HUES48 (cell line): ENCODE results near the gene RNGTT.
"Not testable (repeated sequence)": the region's sequence is repeated elsewhere in the genome, so short reads cannot be mapped to it uniquely, and the experiment has no call there.

Experiments used
- H3K27ac ChIP-seq: one replicate; pipeline ENCODE4 v1.7.0; 2013; ENCODE audit warnings: low read depth, low read length, inconsistent platforms
- H3K27me3 ChIP-seq: 2 replicates; pipeline ENCODE4 v1.6.1; 2013; ENCODE audit warnings: mild to moderate bottlenecking, low read length; ENCODE audit not compliant: control insufficient read depth, insufficient read depth
- H3K36me3 ChIP-seq: 2 replicates; pipeline ENCODE4 v1.6.1; 2013; ENCODE audit warnings: low read length; ENCODE audit not compliant: control insufficient read depth, insufficient read depth
- H3K4me1 ChIP-seq: 2 replicates; pipeline ENCODE4 v1.6.1; 2013; ENCODE audit warnings: mild to moderate bottlenecking, low read length; ENCODE audit not compliant: control insufficient read depth, insufficient read depth
- H3K4me3 ChIP-seq: 2 replicates; pipeline ENCODE4 v1.5.1; 2013; ENCODE audit warnings: mild to moderate bottlenecking, low read depth, low read length
- H3K9ac ChIP-seq: 2 replicates; pipeline ENCODE4 v1.6.1; 2013; ENCODE audit warnings: mild to moderate bottlenecking, low read depth, low read length, moderate library complexity
- H3K9me3 ChIP-seq: 2 replicates; pipeline ENCODE4 v1.6.1; 2013; ENCODE audit warnings: low read length; ENCODE audit not compliant: control insufficient read depth, insufficient read depth

RNGTT gene

DNA sequence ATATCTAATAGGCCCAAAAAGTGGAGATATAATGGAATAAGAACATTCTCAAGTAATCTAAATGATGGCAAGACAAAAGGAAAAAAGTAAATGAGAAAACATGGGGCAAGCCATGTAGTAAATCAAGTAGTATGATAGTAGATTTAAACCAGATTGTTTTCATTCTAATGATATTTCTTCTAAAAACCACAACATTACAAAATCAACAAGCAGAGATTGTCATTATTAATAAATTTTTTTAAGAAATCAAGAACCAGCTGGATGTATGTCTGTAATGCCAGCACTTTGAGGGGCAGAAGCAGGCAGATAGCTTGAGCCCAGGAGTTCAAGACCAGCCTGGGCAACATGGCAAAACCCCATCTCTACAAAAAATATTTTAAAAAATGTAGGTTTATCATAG is 155.0 kb downstream of the RNGTT start:
- no peak overlapping the region for H3K9ac ChIP-seq
- H3K36me3 ChIP-seq = no peaks in the 10 kb centered on the region
- no peaks in the 10 kb centered on the region for H3K4me1 ChIP-seq
- no peak overlapping the region for H3K27ac ChIP-seq
- no peak overlapping the region for H3K4me3 ChIP-seq
- 0 out of 2 replicates have a peak, but pooled peaks cover 4% of the 10 kb centered on the region for H3K9me3 ChIP-seq
- no peaks in the 10 kb centered on the region for H3K27me3 ChIP-seq

DNA sequence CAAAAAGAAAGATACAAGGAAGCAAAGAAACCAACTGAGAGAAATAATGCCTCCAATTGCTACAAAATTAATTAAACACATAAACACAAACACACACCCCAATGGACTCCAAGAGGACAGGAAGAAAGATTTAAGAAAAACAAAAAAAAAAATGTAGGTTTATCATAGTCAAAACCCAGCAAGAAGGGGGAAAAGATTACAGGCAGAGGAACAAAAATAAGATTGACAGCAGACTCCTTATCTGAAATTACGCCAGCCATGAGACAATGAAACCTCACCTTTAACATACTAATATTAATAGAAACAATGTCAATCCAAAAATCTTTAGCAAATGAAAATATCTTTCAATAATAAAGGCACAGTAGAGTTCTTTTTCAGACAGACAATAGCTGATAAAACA is 155.8 kb downstream of the RNGTT start:
- Histone ChIP-seq H3K9ac (no peak overlapping the region), H3K4me3 (no peak overlapping the region), H3K9me3 (0 out of 2 replicates have a peak, but pooled peaks cover 4% of the 10 kb centered on the region), H3K27ac (no peak overlapping the region), H3K4me1 (no peaks in the 10 kb centered on the region), H3K36me3 (no peaks in the 10 kb centered on the region), H3K27me3 (no peaks in the 10 kb centered on the region)

DNA sequence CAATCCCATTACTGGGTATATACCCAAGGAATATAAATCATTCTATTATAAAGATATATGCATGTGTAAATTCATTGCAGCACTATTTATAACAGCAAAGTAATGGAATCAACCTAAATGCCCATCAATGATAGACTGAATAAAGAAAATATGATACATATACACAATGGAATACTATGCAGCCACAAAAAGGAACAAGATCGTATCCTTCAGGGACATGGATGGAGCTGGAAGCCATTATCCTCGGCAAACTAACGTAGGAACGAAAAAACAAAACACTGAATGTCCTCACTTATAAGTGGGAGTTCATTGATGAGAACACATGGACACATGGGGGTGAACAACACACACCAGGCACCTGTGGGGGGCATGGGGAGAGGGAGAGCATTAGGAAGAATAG is 156.7 kb downstream of the RNGTT start:
- Histone ChIP-seq H3K4me3 (no peak overlapping the region), H3K27me3 (no peaks in the 10 kb centered on the region), H3K27ac (no peak overlapping the region), H3K4me1 (no peaks in the 10 kb centered on the region), H3K9ac (no peak overlapping the region), H3K36me3 (no peaks in the 10 kb centered on the region), H3K9me3 (0 out of 2 replicates have a peak, but pooled peaks cover 4% of the 10 kb centered on the region)

DNA sequence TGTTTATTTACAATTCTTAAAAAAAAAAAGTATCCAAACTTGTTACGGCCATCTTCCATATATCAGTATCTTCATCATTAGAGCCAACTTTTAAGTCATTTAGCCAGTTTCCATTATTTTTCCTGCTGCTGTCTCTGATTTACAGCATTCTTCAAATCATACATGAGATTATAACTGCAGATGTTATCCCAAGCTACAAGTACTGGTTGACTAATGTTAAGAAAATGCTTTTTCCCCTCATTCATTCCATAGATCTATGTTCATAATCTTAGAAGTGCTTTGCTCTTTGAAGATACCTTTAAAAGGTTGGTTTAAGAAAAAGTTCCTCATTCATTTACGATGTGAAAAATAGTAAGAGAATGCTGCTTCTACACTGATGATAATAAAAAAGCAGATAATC is 158.7 kb downstream of the RNGTT start:
- Histone ChIP-seq H3K27ac (no peak overlapping the region), H3K9ac (no peak overlapping the region), H3K36me3 (peaks cover 3% of the 10 kb centered on the region; the same call in 1 of the 2 replicates), H3K4me3 (no peak overlapping the region), H3K9me3 (0 out of 2 replicates have a peak, but pooled peaks cover 4% of the 10 kb centered on the region), H3K27me3 (no peaks in the 10 kb centered on the region), H3K4me1 (no peaks in the 10 kb centered on the region)

DNA sequence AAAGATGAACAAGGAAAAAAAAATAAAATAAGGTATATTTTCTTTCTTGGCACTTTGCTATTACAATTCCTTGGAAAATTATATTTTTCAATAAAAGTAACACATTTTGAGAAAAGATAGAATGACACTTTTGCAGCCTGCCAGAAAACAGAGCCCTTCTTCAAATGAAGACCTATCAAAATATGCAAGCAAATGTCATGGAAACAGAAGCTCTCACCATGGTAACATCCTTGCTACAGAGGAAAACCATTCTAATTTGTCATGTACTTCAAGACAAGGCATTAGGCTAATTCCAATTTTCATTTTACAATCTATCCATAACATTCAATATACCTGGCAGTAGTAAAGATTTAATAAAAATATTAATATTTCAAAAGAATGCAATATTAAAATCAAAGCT is 177.9 kb downstream of the RNGTT start:
- Histone ChIP-seq H3K9ac (no peak overlapping the region), H3K27ac (no peak overlapping the region), H3K9me3 (no peaks in the 10 kb centered on the region), H3K4me1 (0 out of 2 replicates have a peak, but pooled peaks cover 7% of the 10 kb centered on the region), H3K27me3 (no peaks in the 10 kb centered on the region), H3K4me3 (no peak overlapping the region), H3K36me3 (no peaks in the 10 kb centered on the region)

DNA sequence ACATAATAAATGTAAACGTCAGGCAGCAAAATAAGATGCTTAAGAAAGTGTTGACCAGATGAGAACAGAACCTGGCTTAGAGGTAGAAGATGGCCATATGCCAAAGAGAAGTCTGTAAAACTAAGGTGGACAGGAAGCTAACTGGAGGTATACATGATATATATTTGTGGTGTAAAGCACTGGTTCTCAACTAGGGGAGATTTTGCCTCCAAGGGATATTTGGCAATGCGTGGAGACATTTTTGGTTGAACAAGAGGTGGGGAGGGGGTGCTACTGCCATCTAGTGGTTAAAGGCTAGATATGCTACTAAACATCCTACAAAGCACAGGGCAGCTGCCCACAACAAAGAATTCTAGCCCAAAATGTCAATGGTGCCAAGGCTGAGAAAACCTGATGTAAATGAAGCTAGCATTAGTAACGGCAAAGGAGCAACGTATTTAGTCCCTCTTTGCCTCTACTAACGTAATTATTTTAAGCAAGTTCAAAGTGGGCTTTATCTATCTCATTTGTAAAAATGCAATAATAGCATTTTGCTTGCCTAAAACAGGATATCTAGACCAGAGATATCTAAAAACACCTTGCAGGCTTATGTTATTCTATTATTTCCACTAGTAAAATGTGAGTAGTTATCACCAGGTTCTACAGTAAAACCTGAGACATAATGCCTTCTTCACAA is 182.6 kb downstream of the RNGTT start:
- Histone ChIP-seq H3K27ac (no peak overlapping the region), H3K9ac (no peak overlapping the region)

DNA sequence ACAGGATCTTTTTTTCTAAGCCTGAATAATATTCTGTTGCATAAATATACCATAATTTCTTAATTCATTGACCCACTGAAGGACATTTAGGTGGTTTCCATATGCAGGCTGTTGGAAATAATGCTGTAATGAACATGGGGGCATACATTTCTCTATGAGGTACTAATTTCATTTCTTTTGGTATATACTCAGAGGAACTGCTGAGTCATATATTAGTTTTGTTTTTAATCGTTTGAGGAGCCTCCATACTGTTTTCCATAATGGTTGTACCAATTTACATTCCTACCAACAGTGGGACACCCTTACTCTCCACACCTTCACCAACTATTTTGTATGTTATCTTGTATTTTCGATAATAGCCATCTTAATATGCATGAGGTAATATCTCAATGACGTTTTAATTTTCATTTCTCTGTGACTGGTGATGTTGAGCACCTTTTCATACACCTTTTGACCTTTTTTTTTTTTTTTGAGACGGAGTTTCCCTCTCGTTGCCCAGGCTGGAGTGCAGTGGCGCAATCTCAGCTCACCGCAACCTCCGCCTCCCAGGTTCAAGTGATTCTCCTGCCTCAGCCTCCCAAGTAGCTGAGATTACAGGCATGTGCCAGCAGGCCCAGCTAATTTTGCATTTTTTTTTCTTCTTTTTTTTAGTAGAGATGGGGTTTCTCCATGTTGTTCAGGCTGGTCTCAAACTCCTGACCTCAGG is 187.4 kb downstream of the RNGTT start:
- Histone ChIP-seq H3K4me3 (no peak overlapping the region), H3K9ac (no peak overlapping the region), H3K9me3 (no peaks in the 10 kb centered on the region), H3K4me1 (0 out of 2 replicates have a peak, but pooled peaks cover 6% of the 10 kb centered on the region), H3K36me3 (no peaks in the 10 kb centered on the region), H3K27me3 (no peaks in the 10 kb centered on the region), H3K27ac (no peak overlapping the region)

More for the DNA sequence above, 182.6 kb downstream of the RNGTT start:
- Histone ChIP-seq H3K4me1 (0 out of 2 replicates have a peak, but pooled peaks cover 10% of the 10 kb centered on the region), H3K36me3 (no peaks in the 10 kb centered on the region), H3K4me3 (no peak overlapping the region), H3K9me3 (no peaks in the 10 kb centered on the region), H3K27me3 (no peaks in the 10 kb centered on the region)

DNA sequence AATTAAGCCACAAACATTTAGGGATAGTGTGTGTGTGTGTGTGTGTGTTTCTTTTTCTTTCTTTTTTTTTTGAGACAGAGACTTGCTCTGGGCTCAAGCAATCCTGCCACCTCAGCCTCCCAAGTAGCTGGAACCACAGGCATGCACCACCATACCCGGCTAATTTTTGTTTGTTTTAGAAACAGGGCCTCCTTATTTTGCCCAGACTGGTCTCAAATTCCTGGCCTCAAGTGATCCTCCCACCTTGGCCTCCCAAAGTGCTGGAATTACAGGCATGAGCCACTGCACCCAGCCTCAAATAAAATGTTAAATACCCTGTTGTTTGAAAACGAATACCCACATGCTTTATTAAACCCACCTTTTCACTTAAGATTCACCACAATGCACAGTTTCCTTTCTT is 195.3 kb downstream of the RNGTT start:
- not testable (repeated sequence) for H3K9ac ChIP-seq, H3K27me3 ChIP-seq, H3K4me3 ChIP-seq, H3K9me3 ChIP-seq, H3K4me1 ChIP-seq, H3K27ac ChIP-seq, H3K36me3 ChIP-seq

DNA sequence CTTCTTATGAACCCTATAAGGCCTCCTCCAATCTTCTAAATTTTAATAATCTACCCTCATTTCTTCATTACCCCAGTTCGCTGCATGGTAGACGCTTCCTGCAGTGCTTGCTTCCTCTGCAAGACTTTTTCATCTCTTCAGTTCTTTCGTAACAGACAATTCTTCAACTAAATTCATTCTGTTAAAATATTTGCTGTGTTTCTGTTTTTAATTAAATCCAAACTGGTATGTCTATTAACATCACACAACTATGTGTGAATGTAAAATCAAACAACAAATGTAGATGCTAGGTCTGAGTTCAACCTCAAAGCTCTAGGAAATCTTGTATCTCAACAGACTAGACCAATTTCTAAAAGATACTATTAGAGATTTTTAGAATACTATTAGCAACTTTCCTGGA is 199.3 kb downstream of the RNGTT start:
- no peaks in the 10 kb centered on the region for H3K27me3 ChIP-seq
- H3K36me3 ChIP-seq = no peaks in the 10 kb centered on the region
- H3K4me1 ChIP-seq = peaks cover 5% of the 10 kb centered on the region; the same call in 1 of the 2 replicates
- H3K9me3 ChIP-seq = no peaks in the 10 kb centered on the region
- H3K9ac ChIP-seq = no peak overlapping the region
- H3K4me3 ChIP-seq = no peak overlapping the region
- no peak overlapping the region for H3K27ac ChIP-seq

DNA sequence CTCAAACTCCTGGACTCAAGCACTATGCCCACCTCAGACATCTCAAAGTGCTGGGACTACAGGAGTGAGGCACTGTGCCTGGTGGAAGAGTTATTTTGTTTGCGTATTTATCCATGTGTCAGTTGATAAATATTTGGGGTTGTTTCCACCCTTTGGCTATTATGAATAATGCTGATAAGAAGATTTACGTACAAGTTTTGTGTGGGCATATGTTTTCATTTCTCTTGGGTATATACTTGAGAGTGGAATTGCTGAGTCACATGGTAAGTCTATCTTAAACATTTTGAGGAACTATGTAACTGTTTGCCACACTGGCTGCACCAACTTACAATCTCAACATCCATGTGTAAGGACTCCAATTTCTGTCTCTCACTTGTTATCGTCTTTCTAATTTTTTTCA is 200.3 kb downstream of the RNGTT start:
- no peaks in the 10 kb centered on the region for H3K9me3 ChIP-seq
- H3K36me3 ChIP-seq = no peaks in the 10 kb centered on the region
- H3K4me3 ChIP-seq = no peak overlapping the region
- no peak overlapping the region for H3K27ac ChIP-seq
- no peak overlapping the region for H3K9ac ChIP-seq
- H3K4me1 ChIP-seq = peaks cover 5% of the 10 kb centered on the region; the same call in 1 of the 2 replicates
- H3K27me3 ChIP-seq = no peaks in the 10 kb centered on the region
